Activated B cell treated with CpG ODN at 0.5 μM for 24 hours (primary cell): Measurements from ENCODE around the gene SLC25A51. TPM values are rescaled to one million over a fixed set of nuclear protein-coding genes. Genes with fewer than 3 reads are reported as not detected.

Experiments
- ATAC-seq: fragments of 200-7000 bp; cut with Tn5 transposase; one replicate; pipeline ENCODE4 v1.10.0; 2021; ENCODE audit warnings: low read depth, mild to moderate bottlenecking, moderate library complexity
- CTCF ChIA-PET: fragments of 350-600 bp; sonication (Branson Sonifier 250); formaldehyde crosslinking; loops from one replicate; lab custom pipeline; 2021; ENCODE audit warnings: antibody characterized with exemption; lab: Charles Lee
- POLR2A ChIA-PET: fragments of 350-600 bp; sonication (Branson Sonifier 250); formaldehyde crosslinking; loops from one replicate; lab custom pipeline; 2021; ENCODE audit warnings: antibody characterized with exemption; lab: Charles Lee
- DNase-seq: peaks from one replicate; pipeline ENCODE4 v3.0.0; 2022
- H3K27ac Mint-ChIP-seq: one replicate; pipeline ENCODE4 v1.8.0; 2020; ENCODE audit warnings: mixed read lengths
- H3K27me3 Mint-ChIP-seq: one replicate; pipeline ENCODE4 v1.8.0; 2021; ENCODE audit warnings: mixed read lengths
- H3K36me3 Mint-ChIP-seq: one replicate; pipeline ENCODE4 v1.8.0; 2021; ENCODE audit warnings: low read depth, mixed read lengths
- H3K4me1 Mint-ChIP-seq: one replicate; pipeline ENCODE4 v1.8.0; 2021; ENCODE audit warnings: mixed read lengths
- H3K4me3 Mint-ChIP-seq: one replicate; pipeline ENCODE4 v1.8.0; 2020; ENCODE audit warnings: mild to moderate bottlenecking, mixed read lengths
- H3K9me3 Mint-ChIP-seq: one replicate; pipeline ENCODE4 v1.8.0; 2020; ENCODE audit warnings: mixed read lengths
- intact Hi-C: fragments of 100-400 bp; cut with micrococcal nuclease; formaldehyde crosslinking; loops from one replicate; pipeline ENCODE4 v1.15.1; 2024
- total RNA-seq: library from RNA; stranded (reverse); gene quantifications from 2 replicates; pipeline ENCODE4 v1.2.3, GENCODE V29; 2022
- TF ChIP-seq, protein P1 (sequence below): fragments of 200-600 bp; IDR thresholded peaks from one replicate; pipeline ENCODE4 v1.8.0; 2022; ENCODE audit warnings: antibody characterized with exemption, mild to moderate bottlenecking

SLC25A51 gene
- total RNA-seq, 1 donor from 2014 or later = 33.9 TPM

DNA sequence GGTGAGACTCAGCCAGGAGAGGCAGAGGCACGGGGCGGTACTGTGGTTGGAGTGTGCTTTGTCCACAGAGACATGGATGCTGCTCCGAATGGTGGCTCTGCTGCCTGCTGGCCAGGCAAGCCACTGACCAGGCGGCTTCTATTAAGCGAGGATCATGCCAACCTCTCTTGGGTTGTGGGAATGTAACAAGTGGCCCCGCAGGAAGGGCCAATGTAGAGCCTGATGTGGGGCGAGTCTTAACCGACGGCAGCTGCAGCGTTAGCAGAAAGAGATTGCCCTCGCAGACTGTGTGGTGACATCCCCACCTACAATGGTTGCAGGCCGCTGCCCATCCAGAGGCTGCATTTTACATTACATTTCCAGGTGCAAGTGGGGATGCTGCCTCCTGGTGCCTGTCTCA is 46.6 kb upstream of the SLC25A51 start:
- H3K27ac Mint-ChIP-seq = no peak overlapping the region
- intact Hi-C loops = no loop called here
- H3K9me3 Mint-ChIP-seq = no peaks in the 10 kb centered on the region
- no peak for ATAC-seq
- CTCF ChIA-PET = no interaction called here
- POLR2A ChIA-PET = no interaction called here
- H3K27me3 Mint-ChIP-seq = no peaks in the 10 kb centered on the region
- TF ChIP-seq, protein P1, sequence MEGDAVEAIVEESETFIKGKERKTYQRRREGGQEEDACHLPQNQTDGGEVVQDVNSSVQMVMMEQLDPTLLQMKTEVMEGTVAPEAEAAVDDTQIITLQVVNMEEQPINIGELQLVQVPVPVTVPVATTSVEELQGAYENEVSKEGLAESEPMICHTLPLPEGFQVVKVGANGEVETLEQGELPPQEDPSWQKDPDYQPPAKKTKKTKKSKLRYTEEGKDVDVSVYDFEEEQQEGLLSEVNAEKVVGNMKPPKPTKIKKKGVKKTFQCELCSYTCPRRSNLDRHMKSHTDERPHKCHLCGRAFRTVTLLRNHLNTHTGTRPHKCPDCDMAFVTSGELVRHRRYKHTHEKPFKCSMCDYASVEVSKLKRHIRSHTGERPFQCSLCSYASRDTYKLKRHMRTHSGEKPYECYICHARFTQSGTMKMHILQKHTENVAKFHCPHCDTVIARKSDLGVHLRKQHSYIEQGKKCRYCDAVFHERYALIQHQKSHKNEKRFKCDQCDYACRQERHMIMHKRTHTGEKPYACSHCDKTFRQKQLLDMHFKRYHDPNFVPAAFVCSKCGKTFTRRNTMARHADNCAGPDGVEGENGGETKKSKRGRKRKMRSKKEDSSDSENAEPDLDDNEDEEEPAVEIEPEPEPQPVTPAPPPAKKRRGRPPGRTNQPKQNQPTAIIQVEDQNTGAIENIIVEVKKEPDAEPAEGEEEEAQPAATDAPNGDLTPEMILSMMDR = no peak
- no peaks in the 10 kb centered on the region for H3K36me3 Mint-ChIP-seq
- no peak overlapping the region for H3K4me3 Mint-ChIP-seq
- peaks cover 21% of the 10 kb centered on the region for H3K4me1 Mint-ChIP-seq
- DNase-seq = no peak

DNA sequence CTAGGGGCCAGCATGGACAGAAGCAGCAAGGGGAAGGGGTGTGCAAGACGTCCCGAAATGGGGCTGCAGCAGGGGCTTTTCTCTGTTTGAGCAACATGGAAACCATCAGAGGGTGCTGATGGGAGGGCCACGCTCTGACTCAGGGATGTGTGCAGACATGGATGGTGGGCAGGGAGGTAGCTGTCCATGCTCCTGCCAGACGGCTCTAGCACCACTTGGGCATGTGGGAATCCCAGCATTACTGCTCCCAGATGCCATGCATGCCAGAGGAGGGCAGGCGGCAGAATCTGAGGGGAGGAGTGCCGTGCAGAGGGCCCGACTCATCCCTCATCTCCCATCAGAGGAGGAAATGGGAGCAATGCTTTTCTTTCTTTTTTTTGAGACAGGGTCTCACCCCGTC is 45.6 kb upstream of the SLC25A51 start:
- ATAC-seq (no peak), DNase-seq (no peak)
- H3K4me3 Mint-ChIP-seq = no peak overlapping the region
- CTCF ChIA-PET = no interaction called here
- peaks cover 20% of the 10 kb centered on the region for H3K4me1 Mint-ChIP-seq
- H3K36me3 Mint-ChIP-seq = no peaks in the 10 kb centered on the region
- H3K27ac Mint-ChIP-seq = no peak overlapping the region
- POLR2A ChIA-PET = no interaction called here
- intact Hi-C loops = no loop called here
- TF ChIP-seq, protein P1 = no peak
- H3K27me3 Mint-ChIP-seq = peaks cover 4% of the 10 kb centered on the region
- no peaks in the 10 kb centered on the region for H3K9me3 Mint-ChIP-seq

DNA sequence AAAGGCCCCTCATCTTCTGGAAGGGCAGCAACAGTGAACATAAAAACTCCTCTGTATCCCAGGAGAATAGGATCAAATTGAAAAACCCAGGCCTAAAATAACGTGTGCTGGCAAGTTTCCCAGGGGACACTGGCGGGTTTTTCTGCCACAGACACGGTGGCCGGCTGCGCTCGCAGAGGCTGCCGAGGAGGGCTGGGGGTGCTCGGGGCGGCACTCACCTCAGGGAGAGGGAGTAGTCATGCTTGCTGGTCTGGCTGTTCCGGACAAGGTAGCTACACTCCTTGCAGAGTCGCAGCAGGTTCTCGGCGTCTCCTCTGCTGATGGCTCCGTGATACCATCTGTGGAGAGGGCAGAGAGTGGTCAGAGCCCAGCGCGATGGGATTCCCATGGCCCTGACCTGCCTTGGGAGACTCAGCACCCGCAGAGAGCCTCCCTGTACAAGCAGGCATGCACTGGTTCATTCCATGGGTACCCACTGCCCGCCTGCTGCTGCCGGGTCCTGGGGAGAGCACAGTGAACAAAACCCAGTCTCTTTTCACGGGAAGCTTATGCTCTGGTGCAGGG is 44.6 kb upstream of the SLC25A51 start:
- Mint-ChIP-seq H3K4me1 (peaks cover 9% of the 10 kb centered on the region), H3K36me3 (no peaks in the 10 kb centered on the region), H3K27me3 (peaks cover 4% of the 10 kb centered on the region), H3K4me3 (no peak overlapping the region), H3K27ac (no peak overlapping the region), H3K9me3 (no peaks in the 10 kb centered on the region)
- no peak for DNase-seq
- ChIA-PET POLR2A (no interaction called here), CTCF (no interaction called here)
- TF ChIP-seq, protein P1 = no peak
- intact Hi-C loops = no loop called here
- ATAC-seq = no peak

DNA sequence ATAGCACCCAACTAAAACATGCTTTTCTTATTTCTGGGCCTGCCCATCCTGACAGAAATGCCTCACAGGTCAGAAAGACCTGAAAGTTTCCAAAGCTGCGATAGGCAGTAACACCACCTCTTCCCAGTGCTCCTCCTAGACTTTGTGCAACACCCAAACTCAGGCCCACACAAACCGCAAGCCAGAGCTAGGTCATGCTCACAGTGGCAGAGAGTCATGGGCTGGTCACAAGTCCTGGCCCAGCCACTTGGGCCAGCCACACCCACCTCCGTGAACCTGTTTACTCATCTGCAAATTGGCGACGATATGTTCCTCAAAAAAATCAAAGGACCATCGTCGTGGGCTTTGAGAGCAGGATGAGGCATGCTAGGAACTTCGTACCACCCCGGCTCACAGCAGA is 44.0 kb upstream of the SLC25A51 start:
- no peak overlapping the region for H3K4me3 Mint-ChIP-seq
- intact Hi-C loops = no loop called here
- H3K27ac Mint-ChIP-seq = no peak overlapping the region
- no peaks in the 10 kb centered on the region for H3K9me3 Mint-ChIP-seq
- ChIA-PET CTCF (no interaction called here), POLR2A (no interaction called here)
- peaks cover 4% of the 10 kb centered on the region for H3K27me3 Mint-ChIP-seq
- no peaks in the 10 kb centered on the region for H3K36me3 Mint-ChIP-seq
- ATAC-seq = no peak
- DNase-seq = no peak
- peaks cover 4% of the 10 kb centered on the region for H3K4me1 Mint-ChIP-seq
- TF ChIP-seq, protein P1 = no peak

DNA sequence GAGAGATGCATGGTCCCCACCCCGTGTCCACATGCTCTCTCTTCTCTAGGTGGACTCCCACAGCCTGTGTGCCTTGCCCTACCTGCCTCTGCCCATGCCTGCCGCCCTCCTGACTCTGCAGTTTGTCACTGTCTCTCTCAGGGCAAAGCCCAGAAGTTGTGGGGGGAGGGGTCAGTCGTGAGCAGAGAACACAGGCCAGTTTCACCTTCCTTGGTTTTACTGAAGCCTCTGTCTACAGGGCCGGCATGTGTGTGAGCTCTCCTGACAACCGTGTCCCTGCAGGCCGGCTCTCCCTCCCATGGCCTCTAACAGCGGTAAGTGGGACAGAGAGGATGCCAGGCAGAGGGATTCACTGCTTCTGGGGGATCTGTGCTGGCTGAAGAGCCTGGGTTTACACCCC is 43.5 kb upstream of the SLC25A51 start:
- TF ChIP-seq, protein P1 = no peak
- DNase-seq (no peak), ATAC-seq (no peak)
- CTCF ChIA-PET = no interaction called here
- Mint-ChIP-seq H3K9me3 (no peaks in the 10 kb centered on the region), H3K4me3 (no peak overlapping the region), H3K4me1 (peaks cover under 1% of the 10 kb centered on the region), H3K27ac (no peak overlapping the region), H3K27me3 (peaks cover 4% of the 10 kb centered on the region), H3K36me3 (no peaks in the 10 kb centered on the region)
- intact Hi-C loops = no loop called here
- POLR2A ChIA-PET = no interaction called here
